GM19240 (cell line): ENCODE results near the gene FHL2.
"Not testable (repeated sequence)": the region's sequence is repeated elsewhere in the genome, so short reads cannot be mapped to it uniquely, and the experiment has no call there.

Experiments
- DNase-seq: peaks from one replicate; pipeline ENCODE4 v3.0.0; 2011; ENCODE audit warnings: low spot score; ENCODE audit not compliant: insufficient read length

The FHL2 gene

DNA sequence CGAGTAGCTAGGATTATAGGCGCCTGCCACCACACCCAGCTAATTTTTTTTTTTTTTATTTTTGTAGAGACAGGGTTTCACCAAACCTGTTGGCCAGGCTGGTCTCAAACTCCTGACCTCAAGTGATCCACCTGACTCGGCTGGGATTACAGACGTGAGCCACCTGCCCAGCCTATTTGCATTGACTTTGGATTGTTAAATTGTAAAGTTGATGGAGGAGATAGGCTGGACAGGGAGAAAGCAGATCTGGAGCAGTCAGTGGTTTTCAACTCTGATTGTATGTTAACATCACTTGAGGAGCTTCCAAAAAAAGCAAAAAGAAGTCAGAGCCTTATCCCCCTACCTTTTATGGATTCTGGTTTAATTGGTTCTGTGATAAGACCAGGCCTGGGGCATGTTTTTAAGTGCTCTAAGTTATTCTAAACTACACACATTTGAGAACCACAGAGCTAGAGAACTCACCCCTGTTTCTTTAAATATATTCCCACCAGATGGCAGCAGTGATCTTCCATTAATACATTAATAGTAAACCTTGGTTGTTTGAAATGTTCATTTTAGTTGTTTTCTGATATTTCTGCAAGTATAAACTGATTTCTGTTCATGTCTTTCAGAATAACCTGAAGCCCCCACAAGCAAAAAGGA lies 54.0 kb downstream of the FHL2 start:
- no peak for DNase-seq

DNA sequence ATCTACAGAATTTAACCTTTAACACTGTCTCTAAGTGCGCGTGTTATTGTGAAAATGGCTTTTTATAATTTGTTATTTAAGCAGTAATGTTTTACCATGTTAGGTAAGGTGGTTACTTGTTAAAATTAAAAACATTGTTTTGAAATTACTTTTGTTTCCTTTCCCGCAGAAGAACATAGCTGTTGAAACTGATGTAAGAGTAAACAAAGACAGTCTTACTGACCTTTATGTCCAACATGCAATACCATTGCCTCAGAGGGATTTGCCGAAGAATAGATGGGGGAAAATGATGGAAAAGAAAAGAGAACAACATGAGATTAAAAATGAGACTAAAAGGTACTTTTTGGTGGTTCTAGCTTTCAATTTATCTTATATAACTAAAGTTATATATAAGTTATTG lies 59.4 kb downstream of the FHL2 start:
- no peak for DNase-seq

DNA sequence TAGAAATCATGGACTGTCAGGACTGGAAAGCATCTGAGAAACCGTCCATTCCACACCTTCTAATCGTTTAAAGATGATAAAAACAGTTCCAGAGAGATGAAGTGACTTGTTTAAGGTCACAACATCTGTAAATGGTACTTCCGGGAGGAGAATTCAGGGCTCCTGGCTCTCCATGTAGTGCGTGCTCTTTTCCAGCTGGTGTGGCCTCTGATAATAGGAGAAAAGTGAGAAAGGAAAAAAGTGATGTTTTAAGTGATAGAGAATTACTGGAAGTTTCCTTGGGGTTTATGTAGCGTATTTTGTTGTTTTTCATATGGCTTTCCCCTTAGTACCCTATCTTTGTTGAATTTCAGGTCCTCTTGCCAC lies 60.8 kb downstream of the FHL2 start:
- DNase-seq, result no peak

DNA sequence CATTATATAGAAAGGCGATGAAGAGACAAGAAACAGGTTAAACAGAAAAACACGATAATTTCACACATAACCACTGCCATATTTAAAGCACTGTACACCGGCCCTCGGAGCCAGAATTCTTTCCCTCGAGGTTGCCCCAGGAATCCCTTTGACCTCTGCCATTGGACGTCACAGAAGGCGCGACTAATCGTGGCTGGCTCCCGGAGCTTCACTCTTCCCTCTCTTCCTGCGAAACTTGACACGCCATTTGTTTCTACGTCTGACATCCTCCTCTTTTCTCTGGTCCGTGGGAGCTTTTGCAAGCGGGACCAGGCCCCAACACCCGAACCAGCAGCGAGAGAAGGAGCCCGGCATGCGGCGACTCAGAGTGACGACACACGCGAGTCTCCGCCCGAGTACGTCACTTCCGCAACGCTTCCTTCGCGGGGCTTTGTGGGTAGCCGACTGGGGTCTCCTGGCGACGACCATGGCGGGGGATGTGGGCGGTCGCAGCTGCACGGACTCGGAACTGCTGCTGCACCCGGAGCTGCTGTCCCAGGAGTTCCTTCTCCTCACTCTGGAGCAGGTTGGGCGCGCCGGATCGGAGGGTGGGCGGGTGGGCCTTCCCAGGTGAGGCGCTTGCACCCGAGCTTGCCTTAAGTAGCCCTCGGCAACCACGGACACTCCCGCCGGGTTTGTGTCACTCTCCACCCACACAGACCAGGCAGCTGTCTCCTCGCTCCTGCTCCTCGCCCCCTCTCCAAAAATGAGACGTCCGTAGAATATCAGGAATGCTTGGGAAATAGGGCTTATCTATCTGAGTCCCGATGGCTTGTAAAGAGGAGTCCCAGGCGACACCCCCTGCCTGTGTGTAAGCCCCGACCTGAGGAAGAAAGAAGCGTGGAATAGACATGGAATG lies 61.5 kb downstream of the FHL2 start, which contains the start of gene C2orf49:
C2orf49 (plus strand) TSS at position 419 of the 898 bp plus-strand sequence; CDS start at position 467, 48 bp downstream.
- peak; percentile 48 for DNase-seq

DNA sequence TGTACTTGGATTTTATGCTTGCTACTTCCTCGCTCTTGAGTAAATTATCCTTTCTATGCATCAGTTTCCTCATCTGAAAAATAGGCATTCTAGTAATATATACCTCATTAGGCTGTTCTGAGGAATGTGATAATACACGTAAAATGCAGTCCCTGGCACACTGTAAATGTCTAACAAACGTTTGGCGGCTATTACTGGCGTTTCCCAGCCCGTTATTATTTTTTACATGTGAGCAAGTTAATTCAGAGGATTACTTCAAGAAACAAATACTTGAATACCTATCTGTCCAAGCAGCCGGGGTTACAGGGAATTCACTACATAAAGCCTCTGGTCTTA lies 62.1 kb downstream of the FHL2 start:
- no peak for DNase-seq

DNA sequence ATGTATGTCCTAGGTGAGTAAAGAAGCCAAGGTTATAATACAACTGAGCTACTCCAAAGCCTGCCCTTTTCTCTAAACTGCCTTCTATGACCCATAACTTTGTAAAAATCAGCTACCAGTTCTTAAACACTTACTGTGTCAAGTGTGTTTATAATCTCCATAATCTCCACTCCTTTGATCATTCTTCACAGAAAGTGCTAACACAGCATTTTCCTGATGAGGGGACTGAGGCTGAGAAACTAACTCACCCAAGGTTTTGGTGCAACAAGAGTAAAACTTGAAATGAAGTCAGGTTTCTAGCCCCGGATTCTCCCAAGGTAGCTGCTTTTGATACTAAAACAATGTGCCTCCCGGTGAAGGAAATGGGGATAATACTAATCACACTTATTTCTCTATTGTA lies 63.4 kb downstream of the FHL2 start:
- no peak for DNase-seq

DNA sequence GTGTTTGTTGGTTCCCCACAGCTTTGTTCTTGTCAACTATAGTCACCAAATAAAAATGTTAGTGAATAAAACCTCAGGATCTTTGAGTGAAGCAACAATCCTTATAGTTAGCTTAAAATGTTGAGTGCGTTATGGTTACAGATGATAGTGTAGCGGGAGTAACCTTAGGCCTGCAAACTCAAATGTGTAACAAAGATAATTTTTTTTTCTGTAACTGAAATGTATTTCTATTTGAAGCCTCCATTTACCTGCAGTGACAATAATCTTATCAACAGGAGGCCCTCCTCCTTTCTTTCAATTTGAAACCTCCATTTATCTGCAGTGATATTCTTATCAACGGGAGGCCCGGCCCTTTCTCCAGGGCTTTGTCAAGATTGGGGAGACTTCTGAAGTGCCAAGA lies 64.6 kb downstream of the FHL2 start:
- DNase-seq, result no peak

DNA sequence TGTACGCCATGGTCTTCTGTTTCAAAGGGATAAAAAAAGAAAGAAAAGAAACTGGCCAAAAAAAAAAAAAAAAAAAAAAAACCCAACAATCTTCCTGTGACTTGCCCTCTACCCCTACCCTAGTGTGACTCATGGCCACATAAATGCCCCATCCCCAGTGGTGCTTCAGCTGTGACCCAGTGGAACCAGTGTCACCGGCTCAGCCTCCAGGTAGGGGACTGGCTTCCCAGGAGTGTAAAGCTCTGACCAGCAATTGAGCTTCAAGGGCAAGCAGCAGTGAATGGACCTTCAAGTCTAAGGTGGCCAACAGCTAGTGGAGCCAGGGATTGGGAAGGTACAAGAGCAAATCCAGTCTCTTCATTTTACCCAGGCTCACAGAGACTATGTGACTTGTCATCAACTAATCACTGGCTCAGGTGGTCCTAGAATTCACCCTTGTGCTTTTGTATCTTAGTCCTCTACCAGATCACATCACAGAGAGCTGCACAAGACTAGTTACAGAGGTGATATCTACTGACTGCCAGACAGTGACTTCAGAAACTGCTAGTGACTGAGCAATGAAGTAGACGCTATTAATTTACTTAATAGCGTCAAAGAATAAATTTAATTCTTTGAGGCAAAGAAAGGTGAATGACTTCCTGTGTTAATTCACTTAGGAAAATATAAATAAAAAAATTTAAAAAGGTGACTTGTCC lies 68.0 kb downstream of the FHL2 start:
- no peak for DNase-seq

DNA sequence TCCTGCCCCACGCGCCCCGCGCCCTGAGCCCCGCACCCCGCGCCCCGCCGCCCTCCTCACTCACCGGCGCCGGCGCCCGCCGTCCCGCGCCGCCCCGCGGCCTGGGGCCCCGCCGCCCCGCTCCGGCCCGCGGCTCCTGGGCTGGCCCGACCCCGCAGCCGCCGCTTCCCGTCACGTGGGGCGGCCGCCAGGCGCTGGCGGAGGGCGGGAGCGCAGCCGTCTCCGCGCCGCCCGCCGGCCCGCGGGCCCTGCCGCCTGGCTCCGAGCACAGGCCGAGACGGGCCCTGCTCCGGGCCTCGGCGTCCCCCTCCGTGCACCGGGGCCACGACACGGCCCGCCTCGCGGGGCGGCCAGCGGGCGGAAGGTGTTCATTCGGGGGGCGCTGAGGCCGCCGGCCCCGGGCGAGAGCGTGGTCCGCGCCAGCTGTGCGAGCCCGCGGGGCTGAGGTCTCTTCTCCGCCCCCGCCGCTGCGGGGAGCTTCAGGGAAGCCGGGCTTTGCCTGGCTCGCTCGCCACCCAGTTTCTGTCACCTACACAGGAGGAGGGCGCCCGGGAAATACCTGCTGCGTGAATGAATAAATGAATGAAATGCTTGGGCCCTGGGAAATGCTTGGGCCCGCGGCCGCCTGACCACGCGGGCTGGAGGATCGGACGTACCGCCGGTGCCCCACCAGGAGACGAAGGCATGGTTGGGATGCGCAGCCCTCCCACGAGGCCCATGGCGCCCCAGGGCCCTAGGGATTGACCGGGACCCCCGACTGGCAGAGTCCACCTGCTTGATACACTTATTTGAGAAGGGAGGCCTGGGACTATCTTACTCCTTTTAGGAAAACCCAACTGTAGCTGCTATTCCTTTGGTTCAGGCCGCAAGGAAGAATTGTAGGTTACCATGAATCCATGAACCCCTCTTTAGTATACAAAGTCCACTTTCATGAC lies 69.0 kb downstream of the FHL2 start, which contains the start of gene TGFBRAP1:
TGFBRAP1 (minus strand) TSS at position 175 of the 935 bp plus-strand sequence. CDS start 21,434 bp downstream, outside the sequence.
- peak; percentile 57 for DNase-seq

DNA sequence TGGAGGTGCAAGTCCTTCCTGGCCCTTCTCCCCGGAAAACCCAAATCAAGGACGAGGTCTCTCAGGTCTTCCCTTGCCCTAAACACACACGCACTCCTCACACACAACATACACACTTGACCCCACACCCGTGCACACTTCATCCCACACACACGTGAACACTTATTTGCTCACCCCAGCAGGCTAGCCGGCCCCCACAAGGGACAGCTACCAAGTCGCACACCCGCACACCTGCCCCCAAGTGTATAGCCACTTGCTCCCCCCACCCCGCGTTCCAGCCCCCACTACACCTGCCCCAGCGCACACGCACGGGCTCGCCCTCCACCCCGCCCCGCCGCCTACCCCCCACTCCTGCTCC lies 69.7 kb downstream of the FHL2 start:
- DNase-seq, result no peak

DNA sequence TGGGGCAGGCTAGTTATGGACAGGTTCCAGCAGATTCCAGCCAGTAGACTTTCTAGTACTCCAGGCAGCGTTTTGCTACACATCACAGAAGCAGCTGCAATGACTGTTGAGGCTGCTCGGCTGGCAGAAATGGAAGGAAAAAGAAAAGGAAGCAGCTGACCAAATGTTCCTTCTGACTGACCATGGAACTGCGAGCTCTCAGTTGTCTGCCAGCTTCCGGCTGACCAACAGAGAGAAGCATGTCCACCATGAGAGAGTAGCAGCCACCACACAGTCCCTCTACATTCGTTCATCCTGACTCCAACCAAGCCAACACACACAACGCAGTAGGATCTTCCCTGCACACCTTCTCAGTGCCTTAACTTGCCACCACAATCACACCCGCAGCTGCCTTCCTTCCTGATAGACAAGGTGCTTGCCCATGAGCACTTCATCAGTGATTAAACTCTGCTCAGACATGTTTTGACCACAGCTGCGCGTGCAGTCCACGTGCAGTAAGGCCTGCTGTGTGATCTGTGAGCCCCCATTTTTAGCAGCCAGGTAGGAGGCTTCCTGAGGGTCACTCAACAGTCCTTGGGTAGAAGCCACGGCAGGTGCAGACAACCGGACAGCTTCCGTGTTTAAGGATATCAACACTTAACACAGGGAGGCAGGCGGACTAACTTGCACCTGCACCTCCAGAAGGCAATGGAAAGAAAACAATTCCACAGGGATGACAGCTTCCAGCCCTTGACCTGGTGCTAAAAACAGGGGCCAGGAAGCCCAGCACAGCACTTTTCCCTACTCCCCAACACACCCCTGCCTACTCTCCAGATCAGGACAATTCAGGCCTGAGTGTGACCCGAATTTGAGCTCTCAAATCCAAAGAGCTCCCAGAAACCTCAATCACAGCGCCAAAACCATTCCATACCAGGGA lies 70.3 kb downstream of the FHL2 start:
- no peak for DNase-seq

DNA sequence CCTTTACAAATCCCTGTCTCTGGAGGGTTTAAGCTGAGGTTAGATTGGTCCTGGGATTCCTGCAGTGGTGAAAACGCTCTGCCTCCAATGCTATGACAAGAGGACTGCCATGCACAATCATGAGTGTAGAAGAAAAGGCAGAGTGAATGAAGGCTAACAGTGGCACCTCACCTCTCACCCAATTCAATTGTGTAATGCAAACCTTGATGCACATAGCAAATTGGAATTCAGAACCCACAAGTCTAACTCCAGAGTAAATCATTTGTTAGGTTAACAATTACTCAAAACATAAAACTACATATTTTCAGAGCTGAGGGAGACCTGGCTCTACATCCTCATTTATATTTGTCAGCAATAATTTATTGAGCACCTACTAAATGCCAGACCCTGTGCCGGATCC lies 71.2 kb downstream of the FHL2 start:
- DNase-seq, result no peak

DNA sequence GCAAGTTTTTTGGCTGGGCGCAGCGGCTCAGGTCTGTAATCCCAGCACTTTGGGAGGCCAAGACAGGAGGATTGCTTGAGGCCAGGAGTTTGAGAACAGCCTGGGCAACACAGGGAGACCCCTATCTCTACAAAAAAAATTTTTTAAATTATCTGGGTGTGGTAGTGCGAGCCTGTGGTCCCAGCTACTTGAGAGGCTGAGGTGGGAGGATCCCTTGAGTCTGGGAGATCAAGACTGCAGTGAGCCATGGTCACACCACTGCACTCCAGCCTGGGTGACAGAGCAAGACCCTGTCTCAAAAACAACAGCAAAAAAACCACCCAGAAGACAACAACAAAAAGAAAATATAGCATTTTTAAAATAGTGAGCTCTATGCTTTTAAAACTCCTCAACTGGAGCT lies 71.6 kb downstream of the FHL2 start:
- DNase-seq, result not testable (repeated sequence)

DNA sequence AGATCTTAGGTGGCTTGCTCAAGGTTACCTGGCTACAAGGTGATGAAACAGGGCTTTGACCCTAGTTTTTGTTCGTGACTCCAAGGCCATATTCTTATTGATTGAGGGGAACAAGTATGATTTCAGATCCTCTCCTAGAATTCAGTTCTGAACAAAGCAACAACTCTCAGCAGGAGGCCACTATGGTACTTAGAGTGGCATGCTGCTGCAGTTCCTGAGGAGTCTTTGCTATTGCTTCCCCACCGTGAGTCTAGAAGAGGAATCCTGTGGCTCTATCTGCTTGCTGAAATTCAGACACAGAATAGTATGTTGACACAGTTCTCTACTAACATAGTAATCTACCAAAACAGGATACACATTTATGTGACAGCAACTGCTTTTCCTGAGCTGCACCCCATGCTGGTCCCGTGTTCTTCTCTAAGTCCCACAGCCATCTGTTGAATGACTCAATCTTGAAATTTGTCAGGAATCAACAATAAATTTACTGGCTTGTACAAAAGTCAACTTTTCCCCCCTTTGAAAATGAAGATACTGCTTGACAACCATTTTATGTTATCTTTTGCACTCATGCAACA lies 73.4 kb downstream of the FHL2 start:
- no peak for DNase-seq

DNA sequence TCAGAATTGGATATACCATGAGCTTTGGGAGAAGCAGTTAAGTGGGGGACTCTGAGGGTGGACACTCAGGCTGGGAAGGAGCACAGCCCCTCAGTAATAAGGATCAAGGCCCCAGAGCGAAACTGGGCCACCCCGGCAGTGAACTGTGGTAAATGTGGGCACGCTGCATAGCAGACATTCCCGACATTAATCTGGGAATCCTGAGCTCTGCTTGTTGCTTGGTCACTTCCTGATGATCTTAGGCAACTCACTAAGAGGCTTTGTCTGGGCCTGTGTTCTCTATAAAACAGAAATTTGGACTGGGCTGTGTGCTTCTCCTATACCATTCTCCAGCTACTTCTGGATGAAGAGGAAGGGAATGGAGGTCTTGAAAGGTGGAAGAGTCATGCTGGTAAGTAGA lies 74.1 kb downstream of the FHL2 start:
- DNase-seq, result no peak

DNA sequence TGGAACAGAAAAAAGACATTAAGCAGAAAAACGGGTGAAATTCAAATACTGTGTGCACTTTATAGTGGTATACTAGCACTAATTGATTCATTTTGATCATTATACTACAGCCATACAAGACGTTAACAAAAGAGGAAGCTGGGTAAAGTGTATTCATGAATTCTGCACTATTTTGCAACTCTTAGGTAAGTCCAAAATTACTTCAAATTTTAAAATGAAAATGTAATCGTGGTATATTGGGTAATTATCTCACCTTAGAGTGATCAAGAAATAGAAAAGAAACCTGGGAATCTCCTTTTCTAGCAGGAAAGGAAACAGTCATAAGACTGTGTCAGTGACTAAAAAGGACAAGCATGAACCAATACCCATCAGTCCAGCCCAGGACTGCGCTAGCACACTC lies 74.8 kb downstream of the FHL2 start:
- DNase-seq, result no peak

DNA sequence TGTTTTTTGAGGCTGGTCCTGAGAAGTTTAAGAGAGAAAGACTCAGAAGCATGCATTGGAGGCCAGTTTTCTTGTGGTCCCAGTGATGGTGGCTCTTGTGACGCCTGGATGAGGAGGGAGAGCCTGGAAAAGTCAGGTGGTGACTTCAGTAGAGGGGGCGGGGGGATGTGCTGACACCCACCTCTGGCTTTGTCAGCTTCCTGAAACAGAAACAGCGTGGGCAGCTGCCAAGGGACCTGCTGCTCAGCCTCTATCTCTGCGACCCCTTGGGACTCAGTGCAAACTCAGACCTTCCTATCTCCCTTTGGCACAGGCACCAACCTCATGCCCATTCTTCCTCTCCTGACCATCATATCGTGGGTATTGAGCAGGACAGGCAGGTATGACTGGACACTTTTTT lies 75.7 kb downstream of the FHL2 start:
- DNase-seq, result no peak

DNA sequence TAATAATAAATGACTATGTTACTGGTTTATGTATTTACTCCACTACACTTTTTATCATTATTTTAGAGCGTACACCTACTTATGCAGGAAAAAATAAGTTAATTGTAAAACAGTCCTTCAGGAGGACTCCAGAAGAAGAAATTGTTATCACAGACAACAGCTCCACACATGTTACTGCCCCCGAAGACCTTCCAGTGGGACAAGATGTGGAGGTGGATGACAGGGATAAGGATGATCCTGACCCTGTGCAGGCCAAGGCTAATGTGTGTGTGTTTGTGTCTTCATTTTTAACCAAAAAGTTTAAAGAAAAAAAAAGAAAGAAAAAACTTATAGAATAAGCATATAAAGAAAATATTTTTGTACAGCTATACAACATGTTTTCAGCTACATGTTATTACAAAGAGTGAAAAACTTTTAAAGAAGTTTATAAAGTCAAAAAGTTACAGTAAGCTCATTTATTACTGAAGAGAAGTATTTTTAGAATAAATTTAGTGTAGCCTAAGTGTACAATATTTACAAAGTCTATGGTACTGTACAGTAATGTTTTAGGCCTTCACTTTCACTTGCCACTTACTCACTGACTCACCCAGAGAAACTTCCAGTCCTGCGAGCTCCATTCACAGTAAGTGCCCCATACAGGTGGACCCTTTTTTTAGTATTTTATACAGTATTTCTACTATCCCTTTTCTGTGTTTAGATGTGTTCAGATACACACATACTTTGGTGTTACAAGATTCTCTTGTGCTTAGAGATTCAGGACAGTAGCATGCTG lies 76.8 kb downstream of the FHL2 start:
- DNase-seq, result no peak

DNA sequence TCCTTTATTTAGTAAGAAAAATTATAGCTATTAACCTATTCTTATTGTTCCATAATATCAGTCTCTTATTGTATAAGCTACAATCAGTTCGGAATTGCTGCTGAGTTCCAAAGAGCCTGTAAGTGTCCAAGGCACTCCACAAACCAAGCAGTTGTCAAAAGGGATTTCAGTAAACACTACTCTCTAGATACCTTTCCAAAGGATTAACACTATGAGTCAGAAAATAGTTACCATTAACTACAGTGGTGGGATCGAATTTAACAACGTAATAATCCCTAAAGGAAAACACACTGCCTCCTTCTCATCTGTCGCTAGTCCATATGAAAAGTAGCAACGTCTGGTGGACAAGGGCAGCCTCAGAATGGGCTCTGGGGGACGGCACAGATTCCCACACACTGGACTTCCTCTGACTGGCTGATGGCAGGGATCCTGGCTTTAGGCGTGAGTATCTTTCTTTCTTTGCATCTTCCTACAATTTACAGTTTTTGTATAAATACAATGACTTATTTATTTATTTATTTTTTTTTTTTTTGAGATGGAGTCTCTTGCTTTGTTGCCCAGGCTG lies 78.1 kb downstream of the FHL2 start:
- no peak for DNase-seq
